ENCODE data around the gene CNPY1.

DNA sequence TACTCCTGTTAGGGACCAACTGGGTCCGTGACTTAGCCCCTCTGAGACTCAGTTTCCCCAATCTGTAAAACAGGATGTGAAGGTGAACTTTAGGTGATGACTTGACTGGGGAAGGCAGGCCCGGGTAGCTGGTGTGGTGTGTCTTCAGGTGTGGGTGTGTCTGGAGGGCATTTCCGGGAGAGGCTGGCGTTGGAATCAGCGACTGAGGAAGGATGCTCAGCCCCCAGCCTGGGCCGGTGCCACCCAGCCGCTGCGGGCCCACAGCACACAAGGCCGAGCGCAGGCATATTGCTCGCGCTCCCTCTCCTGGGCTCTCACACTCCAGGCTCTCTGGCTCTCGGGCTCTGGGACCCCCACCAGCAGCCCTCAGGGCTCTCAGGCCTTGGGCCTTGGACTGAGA is 31.7 kb upstream of the CNPY1 start:
- TF ChIP-seq EP300 (IDR thresholded peaks at IDR 0.05; ENCODE audit: borderline replicate concordance) (no peak), CREB1 (IDR thresholded peaks at IDR 0.05; ENCODE audit: low read depth) (no peak), CEBPB (IDR thresholded peaks at IDR 0.05) (no peak), RAD21 (IDR thresholded peaks at IDR 0.05; ENCODE audit: low read depth) (no peak), YY1 (IDR thresholded peaks at IDR 0.05; ENCODE audit: low read depth) (no peak), EGR1 (IDR thresholded peaks at IDR 0.05) (no peak), NFIC (IDR thresholded peaks at IDR 0.05) (no peak), TAF1 (IDR thresholded peaks at IDR 0.05; ENCODE audit: low read depth) (no peak)
- TF ChIP-seq, protein P1, sequence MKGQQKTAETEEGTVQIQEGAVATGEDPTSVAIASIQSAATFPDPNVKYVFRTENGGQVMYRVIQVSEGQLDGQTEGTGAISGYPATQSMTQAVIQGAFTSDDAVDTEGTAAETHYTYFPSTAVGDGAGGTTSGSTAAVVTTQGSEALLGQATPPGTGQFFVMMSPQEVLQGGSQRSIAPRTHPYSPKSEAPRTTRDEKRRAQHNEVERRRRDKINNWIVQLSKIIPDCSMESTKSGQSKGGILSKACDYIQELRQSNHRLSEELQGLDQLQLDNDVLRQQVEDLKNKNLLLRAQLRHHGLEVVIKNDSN (IDR thresholded peaks at IDR 0.05): no peak
- TF ChIP-seq, protein P2, sequence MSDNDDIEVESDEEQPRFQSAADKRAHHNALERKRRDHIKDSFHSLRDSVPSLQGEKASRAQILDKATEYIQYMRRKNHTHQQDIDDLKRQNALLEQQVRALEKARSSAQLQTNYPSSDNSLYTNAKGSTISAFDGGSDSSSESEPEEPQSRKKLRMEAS (IDR thresholded peaks at IDR 0.05): no peak
